GM12873 (cell line): ENCODE data around the gene CDKN2B.

ENCODE experiments used
- CTCF ChIP-seq: IDR thresholded peaks from 2 replicates; pipeline ENCODE4 v1.5.1; 2012; ENCODE audit warnings: low read depth, mild to moderate bottlenecking, moderate library complexity, low read length, control low read depth; ENCODE audit not compliant: insufficient read depth; ENCODE audit errors: missing control alignments

The CDKN2B gene

GRCh38 chr9:22008717-22009505 is at the start of gene CDKN2B:
CDKN2B (minus strand) TSS chr9:22009305; CDS start chr9:22008953, 352 bp downstream.
- peak; percentile 93 for TF ChIP-seq CTCF

GRCh38 chr9:22056402-22056801 is 47.3 kb upstream of the CDKN2B start:
- no peak for TF ChIP-seq CTCF

- no peak for TF ChIP-seq CTCF
Observed at GRCh38 chr9:22055090-22055489, 46.0 kb upstream of the CDKN2B start.

GRCh38 chr9:22054529-22054928 is 45.4 kb upstream of the CDKN2B start:
- TF ChIP-seq CTCF: no peak

- no peak for TF ChIP-seq CTCF
Observed at GRCh38 chr9:22054076-22054475, 45.0 kb upstream of the CDKN2B start.

- TF ChIP-seq CTCF: no peak
Observed at GRCh38 chr9:22053178-22053577, 44.1 kb upstream of the CDKN2B start.

- no peak for TF ChIP-seq CTCF
Observed at GRCh38 chr9:22052376-22052945, 43.4 kb upstream of the CDKN2B start.
